Type B pancreatic cell (in vitro differentiated cells): ENCODE results near the gene C8A. TPM values are rescaled to one million over a fixed set of nuclear protein-coding genes. Genes with fewer than 3 reads are reported as not detected.

Source experiments
- DNase-seq: peaks from one replicate; pipeline ENCODE4 v3.0.0; 2021; ENCODE audit warnings: mixed read lengths; ENCODE audit not compliant: unreplicated experiment; ENCODE audit errors: extremely low spot score
- H3K27ac Mint-ChIP-seq: 2 replicates; pipeline ENCODE4 v1.8.0; 2021; ENCODE audit warnings: mild to moderate bottlenecking, mixed read lengths
- H3K27me3 Mint-ChIP-seq: 2 replicates; pipeline ENCODE4 v1.8.0; 2021; ENCODE audit warnings: mixed read lengths
- H3K36me3 Mint-ChIP-seq: 2 replicates; pipeline ENCODE4 v1.8.0; 2021; ENCODE audit warnings: mixed read lengths
- H3K4me1 Mint-ChIP-seq: one replicate; pipeline ENCODE4 v1.8.0; 2021; ENCODE audit warnings: mixed read lengths; ENCODE audit not compliant: unreplicated experiment
- H3K4me3 Mint-ChIP-seq: 2 replicates; pipeline ENCODE4 v1.8.0; 2021; ENCODE audit warnings: mild to moderate bottlenecking, mixed read lengths
- H3K9me3 Mint-ChIP-seq: 2 replicates; pipeline ENCODE4 v1.8.0; 2021; ENCODE audit warnings: mixed read lengths
- total RNA-seq: library from RNA; stranded (reverse); gene quantifications from 2 replicates; pipeline ENCODE4 v1.2.1, GENCODE V29; 2021; ENCODE audit warnings: low replicate concordance
- TF ChIP-seq, protein P1 (sequence below): fragments of 200-600 bp; sonication (generic); conservative IDR thresholded peaks from 2 replicates; pipeline ENCODE4 v1.5.0; 2021; ENCODE audit warnings: antibody characterized with exemption, mild to moderate bottlenecking

C8A gene
- total RNA-seq, 1 donor from 2014 or later, result 0.46 TPM

DNA sequence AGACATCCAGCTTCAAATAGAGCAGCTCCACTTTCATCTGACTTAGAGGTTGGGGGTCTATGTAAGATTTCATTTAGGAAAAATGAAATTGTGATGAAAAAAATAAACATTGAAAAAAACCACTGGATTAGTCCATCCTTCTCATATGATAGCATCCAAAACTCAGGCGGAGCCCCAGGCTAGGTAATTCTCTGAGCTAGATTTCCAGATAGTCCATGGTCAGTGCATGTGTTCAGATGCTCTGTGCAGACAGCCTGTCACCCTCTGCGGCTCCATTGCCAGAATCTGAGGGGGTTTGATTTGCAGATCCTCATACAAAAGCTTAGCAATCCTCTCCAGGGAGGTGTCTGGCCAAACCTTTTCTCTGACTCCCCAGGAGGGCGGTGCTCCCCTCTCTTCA is 62.0 kb downstream of the C8A start:
- Mint-ChIP-seq H3K9me3 (peaks cover 11% of the 10 kb centered on the region), H3K27me3 (peaks cover 20% of the 10 kb centered on the region), H3K27ac (no peak overlapping the region), H3K4me3 (no peak overlapping the region), H3K4me1 (peaks cover 14% of the 10 kb centered on the region), H3K36me3 (no peaks in the 10 kb centered on the region)
- TF ChIP-seq, protein P1, sequence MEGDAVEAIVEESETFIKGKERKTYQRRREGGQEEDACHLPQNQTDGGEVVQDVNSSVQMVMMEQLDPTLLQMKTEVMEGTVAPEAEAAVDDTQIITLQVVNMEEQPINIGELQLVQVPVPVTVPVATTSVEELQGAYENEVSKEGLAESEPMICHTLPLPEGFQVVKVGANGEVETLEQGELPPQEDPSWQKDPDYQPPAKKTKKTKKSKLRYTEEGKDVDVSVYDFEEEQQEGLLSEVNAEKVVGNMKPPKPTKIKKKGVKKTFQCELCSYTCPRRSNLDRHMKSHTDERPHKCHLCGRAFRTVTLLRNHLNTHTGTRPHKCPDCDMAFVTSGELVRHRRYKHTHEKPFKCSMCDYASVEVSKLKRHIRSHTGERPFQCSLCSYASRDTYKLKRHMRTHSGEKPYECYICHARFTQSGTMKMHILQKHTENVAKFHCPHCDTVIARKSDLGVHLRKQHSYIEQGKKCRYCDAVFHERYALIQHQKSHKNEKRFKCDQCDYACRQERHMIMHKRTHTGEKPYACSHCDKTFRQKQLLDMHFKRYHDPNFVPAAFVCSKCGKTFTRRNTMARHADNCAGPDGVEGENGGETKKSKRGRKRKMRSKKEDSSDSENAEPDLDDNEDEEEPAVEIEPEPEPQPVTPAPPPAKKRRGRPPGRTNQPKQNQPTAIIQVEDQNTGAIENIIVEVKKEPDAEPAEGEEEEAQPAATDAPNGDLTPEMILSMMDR, result no peak
- no peak for DNase-seq

DNA sequence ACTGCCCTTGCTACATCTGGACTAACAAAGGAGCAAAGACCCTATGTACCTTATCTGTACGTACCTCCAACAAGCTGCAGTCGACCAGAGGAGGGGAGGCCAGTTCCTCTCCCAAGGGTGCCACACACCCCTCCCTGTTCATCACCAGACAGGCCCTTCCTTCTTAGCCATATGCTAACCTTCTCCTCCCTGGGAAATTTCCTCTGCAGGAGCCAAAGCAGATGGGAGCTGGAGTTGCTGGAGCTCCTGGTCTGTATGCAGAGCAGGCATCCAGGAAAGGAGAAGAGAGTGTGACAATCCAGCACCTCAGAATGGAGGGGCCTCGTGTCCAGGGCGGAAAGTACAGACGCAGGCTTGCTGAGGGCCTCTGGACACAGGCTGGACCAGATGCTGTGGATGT is 62.8 kb downstream of the C8A start:
- Mint-ChIP-seq H3K36me3 (no peaks in the 10 kb centered on the region), H3K4me1 (peaks cover 15% of the 10 kb centered on the region), H3K9me3 (peaks cover 11% of the 10 kb centered on the region), H3K4me3 (no peak overlapping the region), H3K27ac (no peak overlapping the region), H3K27me3 (peaks cover 20% of the 10 kb centered on the region)
- no peak for DNase-seq
- TF ChIP-seq, protein P1, result no peak

DNA sequence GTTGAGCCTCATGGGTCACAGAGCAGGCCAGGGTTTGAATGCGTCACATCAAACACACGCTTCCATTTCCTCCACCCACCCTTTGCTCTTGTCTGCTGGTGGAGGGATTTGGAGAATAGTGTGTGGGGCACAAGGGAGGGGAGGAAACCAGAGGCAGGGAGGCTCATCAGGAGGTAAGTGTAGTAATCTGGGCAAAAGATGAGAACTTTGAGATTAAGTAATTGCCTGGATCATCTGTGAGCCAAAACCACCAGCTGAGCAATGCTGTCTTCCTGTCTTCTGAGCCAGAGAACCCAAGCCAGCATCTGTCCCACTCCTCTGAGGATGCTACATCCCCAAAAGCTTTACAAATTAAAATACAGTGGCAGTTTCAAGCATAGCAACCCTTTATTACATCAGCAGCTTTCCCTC is 66.0 kb downstream of the C8A start:
- H3K4me1 Mint-ChIP-seq, result peaks cover 28% of the 10 kb centered on the region
- TF ChIP-seq, protein P1, result no peak
- H3K4me3 Mint-ChIP-seq, result no peak overlapping the region
- no peak overlapping the region for H3K27ac Mint-ChIP-seq
- H3K27me3 Mint-ChIP-seq, result peaks cover 12% of the 10 kb centered on the region
- peaks cover 4% of the 10 kb centered on the region for H3K9me3 Mint-ChIP-seq
- peaks cover 3% of the 10 kb centered on the region for H3K36me3 Mint-ChIP-seq
- DNase-seq, result no peak

DNA sequence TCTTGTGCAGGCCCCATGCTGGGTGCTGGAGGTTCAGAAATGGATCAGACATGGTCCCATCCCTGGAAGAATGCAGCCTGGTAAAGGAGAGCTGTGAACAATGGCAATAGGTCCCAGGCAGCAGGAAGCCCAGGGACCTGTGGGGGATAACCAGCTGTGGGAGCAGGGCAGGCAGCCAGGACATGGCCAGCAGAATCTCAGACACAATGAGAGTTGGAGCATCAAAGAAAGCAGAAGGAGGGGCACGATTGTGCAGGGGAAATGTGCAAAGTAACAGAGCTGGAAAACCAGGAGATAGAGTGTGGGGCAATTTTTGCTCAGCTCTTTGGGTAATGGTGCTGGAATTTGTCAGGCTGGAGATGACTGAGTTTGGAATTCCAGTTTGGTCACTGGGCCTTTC is 66.9 kb downstream of the C8A start:
- Mint-ChIP-seq H3K27me3 (peaks cover 10% of the 10 kb centered on the region), H3K4me1 (peaks cover 28% of the 10 kb centered on the region), H3K36me3 (peaks cover 3% of the 10 kb centered on the region), H3K9me3 (peaks cover 4% of the 10 kb centered on the region), H3K27ac (no peak overlapping the region), H3K4me3 (no peak overlapping the region)
- no peak for DNase-seq
- TF ChIP-seq, protein P1, result no peak

DNA sequence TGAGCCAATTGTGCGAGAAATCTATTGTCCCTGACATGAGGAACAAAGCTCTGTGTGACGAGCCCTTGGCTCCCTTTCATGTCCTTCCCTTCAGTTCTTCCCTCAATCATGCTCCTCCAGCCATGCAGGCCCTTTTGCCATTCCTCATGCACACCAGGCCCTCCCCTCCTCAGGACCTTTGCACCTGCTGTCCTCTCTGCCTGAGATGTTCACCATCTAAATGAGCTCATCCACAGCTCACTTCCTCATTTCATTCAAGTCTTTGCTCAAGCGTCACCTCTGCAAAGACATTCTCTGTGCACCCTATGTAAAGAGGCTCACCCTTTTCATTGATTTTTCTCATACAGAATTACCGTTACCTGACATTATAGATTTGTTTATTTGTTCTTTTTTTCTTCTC is 67.5 kb downstream of the C8A start:
- H3K4me3 Mint-ChIP-seq, result no peak overlapping the region
- no peak overlapping the region for H3K27ac Mint-ChIP-seq
- no peak for DNase-seq
- TF ChIP-seq, protein P1, result no peak
- peaks cover 3% of the 10 kb centered on the region for H3K36me3 Mint-ChIP-seq
- H3K9me3 Mint-ChIP-seq, result peaks cover 4% of the 10 kb centered on the region
- H3K4me1 Mint-ChIP-seq, result peaks cover 28% of the 10 kb centered on the region
- peaks cover 10% of the 10 kb centered on the region for H3K27me3 Mint-ChIP-seq

DNA sequence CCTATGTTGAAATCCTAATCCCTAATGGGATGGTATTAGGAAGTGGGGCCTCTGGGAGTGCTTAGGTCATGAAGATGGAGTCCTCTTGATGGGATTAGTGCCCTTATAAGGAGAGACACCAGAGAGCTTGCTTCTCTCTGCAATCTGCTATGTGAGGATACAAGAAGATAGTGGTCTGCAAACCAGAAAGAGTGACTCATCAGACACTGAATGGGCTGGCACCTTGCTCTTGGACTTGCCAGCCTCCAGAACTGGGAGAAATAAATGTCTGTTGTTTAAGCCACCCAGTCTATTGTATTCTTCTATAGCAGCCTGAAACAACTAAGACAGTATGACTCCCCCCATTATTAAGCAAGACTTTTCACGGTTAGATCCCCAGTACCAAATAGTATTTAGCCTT is 67.9 kb downstream of the C8A start:
- Mint-ChIP-seq H3K27ac (no peak overlapping the region), H3K4me1 (peaks cover 28% of the 10 kb centered on the region)
- no peak for DNase-seq

More for the DNA sequence above, 67.9 kb downstream of the C8A start:
- TF ChIP-seq, protein P1, result no peak
- H3K36me3 Mint-ChIP-seq, result peaks cover 3% of the 10 kb centered on the region
- peaks cover 4% of the 10 kb centered on the region for H3K9me3 Mint-ChIP-seq
- H3K27me3 Mint-ChIP-seq, result peaks cover 10% of the 10 kb centered on the region
- no peak overlapping the region for H3K4me3 Mint-ChIP-seq
